ENCODE results near the gene SEMA6B. TPM values are rescaled to one million over a fixed set of nuclear protein-coding genes. Genes with fewer than 3 reads are reported as not detected.

Gene SEMA6B
- total and polyA plus RNA-seq, 7 donors = 2.3 to 11.7 (median 7.1) TPM

- Histone ChIP-seq H3K9me3 (no peaks in the 10 kb centered on the region), H3K36me3 (ENCODE audit: insufficient read depth in 1 of 2, low read depth in 1 of 2) (peaks cover 0 to 30% of the 10 kb centered on the region in 2 donors), H3K4me3 (no peak overlapping the region), H3K4me1 (peaks cover 48% of the 10 kb centered on the region), H3K27me3 (ENCODE audit: insufficient read depth in 3 of 3, low read length in 2 of 3) (no peaks in the 10 kb centered on the region), H3K27ac (peak overlapping the region; percentile 94)
- 64 to 88% (median 64%) methylated on average over 5 of the region's 5 CpGs for WGBS, 3 donors
- DNase-seq (no peak), ATAC-seq (no peak)
- intact Hi-C loops (cut with DNase I) = no loop called here
- TF ChIP-seq, protein P1, sequence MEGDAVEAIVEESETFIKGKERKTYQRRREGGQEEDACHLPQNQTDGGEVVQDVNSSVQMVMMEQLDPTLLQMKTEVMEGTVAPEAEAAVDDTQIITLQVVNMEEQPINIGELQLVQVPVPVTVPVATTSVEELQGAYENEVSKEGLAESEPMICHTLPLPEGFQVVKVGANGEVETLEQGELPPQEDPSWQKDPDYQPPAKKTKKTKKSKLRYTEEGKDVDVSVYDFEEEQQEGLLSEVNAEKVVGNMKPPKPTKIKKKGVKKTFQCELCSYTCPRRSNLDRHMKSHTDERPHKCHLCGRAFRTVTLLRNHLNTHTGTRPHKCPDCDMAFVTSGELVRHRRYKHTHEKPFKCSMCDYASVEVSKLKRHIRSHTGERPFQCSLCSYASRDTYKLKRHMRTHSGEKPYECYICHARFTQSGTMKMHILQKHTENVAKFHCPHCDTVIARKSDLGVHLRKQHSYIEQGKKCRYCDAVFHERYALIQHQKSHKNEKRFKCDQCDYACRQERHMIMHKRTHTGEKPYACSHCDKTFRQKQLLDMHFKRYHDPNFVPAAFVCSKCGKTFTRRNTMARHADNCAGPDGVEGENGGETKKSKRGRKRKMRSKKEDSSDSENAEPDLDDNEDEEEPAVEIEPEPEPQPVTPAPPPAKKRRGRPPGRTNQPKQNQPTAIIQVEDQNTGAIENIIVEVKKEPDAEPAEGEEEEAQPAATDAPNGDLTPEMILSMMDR (IDR thresholded peaks at IDR 0.05) = no peak
Observed at GRCh38 chr19:4515732-4516131, 43.8 kb downstream of the SEMA6B start.

- DNase-seq = peak in 1 of 2 donors; percentile 56
- Histone ChIP-seq H3K27ac (peak overlapping the region; percentile 55), H3K9me3 (no peaks in the 10 kb centered on the region), H3K4me3 (no peak overlapping the region), H3K36me3 (ENCODE audit: insufficient read depth in 1 of 2, low read depth in 1 of 2) (peaks cover 0 to 33% of the 10 kb centered on the region in 2 donors), H3K27me3 (ENCODE audit: insufficient read depth in 3 of 3, low read length in 2 of 3) (no peaks in the 10 kb centered on the region), H3K4me1 (peaks cover 47% of the 10 kb centered on the region)
- intact Hi-C loops (cut with DNase I) = no loop called here
- 42 to 60% (median 54%) methylated on average over 17 of the region's 17 CpGs for WGBS, 3 donors
- ATAC-seq = peak in 1 of 4 donors; percentile 1
- TF ChIP-seq, protein P1 (IDR thresholded peaks at IDR 0.05) = no peak
Observed at GRCh38 chr19:4513248-4513647, 46.2 kb downstream of the SEMA6B start.

DNA sequence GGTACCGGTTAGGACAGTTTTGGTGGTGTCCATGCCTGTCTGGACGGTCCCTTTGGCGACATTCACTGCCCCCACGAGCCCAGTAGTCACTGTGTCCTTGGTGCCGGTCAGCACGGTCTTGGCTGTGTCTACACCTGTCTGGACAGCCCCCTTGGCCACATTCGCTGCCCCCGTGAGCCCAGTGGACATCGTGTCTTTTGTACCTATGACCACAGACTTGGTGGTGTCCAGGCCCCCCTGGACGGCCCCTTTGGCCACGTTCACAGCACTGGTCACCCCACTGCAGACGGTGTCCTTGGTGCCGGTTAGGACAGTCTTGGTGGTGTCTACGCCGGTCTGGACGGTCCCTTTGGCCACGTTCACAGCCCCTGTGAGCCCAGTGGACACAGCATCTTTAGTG is 47.4 kb downstream of the SEMA6B start:
- H3K9me3 ChIP-seq = no peaks in the 10 kb centered on the region
- no peaks in the 10 kb centered on the region for H3K27me3 ChIP-seq (ENCODE audit: insufficient read depth in 3 of 3, low read length in 2 of 3)
- 37 to 59% (median 42%) methylated on average over 17 of the region's 17 CpGs for WGBS, 3 donors
- peak overlapping the region; percentile 15 for H3K4me3 ChIP-seq
- peak overlapping the region; percentile 41 for H3K27ac ChIP-seq
- intact Hi-C loops (cut with DNase I) = no loop called here
- H3K4me1 ChIP-seq = peaks cover 45% of the 10 kb centered on the region
- peak in 1 of 2 donors; percentile 79 for DNase-seq
- H3K36me3 ChIP-seq (ENCODE audit: insufficient read depth in 1 of 2, low read depth in 1 of 2) = peaks cover 0 to 45% of the 10 kb centered on the region in 2 donors
- TF ChIP-seq, protein P1 (IDR thresholded peaks at IDR 0.05) = no peak
- ATAC-seq = peak; percentile 11 to 20 (median 11)

- ATAC-seq = peak; percentile 23 to 42 (median 30)
Observed at GRCh38 chr19:4511300-4512054, 48.0 kb downstream of the SEMA6B start.

More at GRCh38 chr19:4511300-4512054, 48.0 kb downstream of the SEMA6B start:
- TF ChIP-seq, protein P1 (IDR thresholded peaks at IDR 0.05) = no peak
- peak overlapping the region; percentile 41 for H3K27ac ChIP-seq
- H3K36me3 ChIP-seq (ENCODE audit: insufficient read depth in 1 of 2, low read depth in 1 of 2) = peaks cover 0 to 49% of the 10 kb centered on the region in 2 donors
- H3K9me3 ChIP-seq = no peaks in the 10 kb centered on the region
- peaks cover 41% of the 10 kb centered on the region for H3K4me1 ChIP-seq
- H3K27me3 ChIP-seq (ENCODE audit: insufficient read depth in 3 of 3, low read length in 2 of 3) = no peaks in the 10 kb centered on the region
- peak in 1 of 2 donors; percentile 56 for DNase-seq
- 43 to 63% (median 51%) methylated on average over 25 to 27 of the region's 27 CpGs for WGBS, 3 donors
- intact Hi-C loops (cut with DNase I) = no loop called here
- peak overlapping the region; percentile 15 for H3K4me3 ChIP-seq

All from psoas muscle (tissue), 8 donors.